HG03342 (cell line): ENCODE measurements around the gene KIAA0753.

Experiments used
- ATAC-seq: cut with Tn5 transposase; IDR thresholded peaks from one replicate; pipeline ENCODE4 v1.9.1; 2021; ENCODE audit warnings: mild to moderate bottlenecking, moderate library complexity; ENCODE audit not compliant: unreplicated experiment

Gene KIAA0753

DNA sequence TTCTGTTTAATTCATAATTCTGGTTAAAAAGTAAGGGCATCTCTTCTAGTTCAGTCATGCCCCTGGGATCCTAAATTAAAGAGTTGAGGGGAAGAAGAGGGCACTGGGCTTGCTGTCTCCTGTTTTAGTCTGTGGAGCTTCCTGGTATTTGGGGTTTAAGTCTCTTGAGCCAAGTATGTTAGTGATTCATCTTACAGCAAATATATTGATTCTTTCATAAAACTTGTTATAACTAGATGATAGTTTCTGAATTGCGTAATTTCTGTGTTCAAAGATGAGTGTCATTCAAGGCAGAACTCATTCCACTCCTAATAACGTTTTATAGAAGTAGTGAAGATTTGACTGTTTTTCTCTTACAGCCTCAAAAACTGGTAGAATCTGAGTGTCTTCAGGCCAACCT, 2.1 kb upstream of the KIAA0753 start:
- ATAC-seq: no peak

DNA sequence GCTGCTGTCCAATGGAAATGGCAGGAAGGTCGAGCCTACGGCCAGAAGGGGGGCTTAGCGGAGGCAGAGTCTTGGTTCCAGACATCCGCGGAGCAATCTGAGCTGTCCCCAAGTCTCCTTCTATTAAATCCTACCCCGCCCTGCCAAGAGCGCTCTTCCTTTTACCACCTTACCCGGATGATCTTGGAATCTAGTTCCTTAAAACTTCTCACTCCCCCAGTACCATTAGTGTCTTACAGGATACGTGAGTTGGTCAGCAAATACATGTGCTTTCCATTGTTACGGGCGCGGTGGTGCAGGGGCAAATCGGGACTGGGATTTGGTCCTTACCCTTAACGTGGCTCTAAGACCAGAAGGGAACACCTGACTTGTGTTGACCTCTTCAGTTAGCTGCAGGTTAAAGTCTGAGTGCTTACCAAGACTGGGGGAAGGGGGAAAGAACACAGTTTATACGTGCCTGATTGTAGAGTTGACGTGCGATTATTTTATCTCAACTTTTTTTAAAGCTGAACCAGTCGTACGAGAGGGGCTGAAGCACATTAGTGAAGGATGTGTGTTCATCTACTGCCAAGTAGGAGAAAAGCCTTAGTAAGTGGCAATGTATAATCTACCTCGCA, 844 bp upstream of the KIAA0753 start:
- ATAC-seq: peak; percentile 5

DNA sequence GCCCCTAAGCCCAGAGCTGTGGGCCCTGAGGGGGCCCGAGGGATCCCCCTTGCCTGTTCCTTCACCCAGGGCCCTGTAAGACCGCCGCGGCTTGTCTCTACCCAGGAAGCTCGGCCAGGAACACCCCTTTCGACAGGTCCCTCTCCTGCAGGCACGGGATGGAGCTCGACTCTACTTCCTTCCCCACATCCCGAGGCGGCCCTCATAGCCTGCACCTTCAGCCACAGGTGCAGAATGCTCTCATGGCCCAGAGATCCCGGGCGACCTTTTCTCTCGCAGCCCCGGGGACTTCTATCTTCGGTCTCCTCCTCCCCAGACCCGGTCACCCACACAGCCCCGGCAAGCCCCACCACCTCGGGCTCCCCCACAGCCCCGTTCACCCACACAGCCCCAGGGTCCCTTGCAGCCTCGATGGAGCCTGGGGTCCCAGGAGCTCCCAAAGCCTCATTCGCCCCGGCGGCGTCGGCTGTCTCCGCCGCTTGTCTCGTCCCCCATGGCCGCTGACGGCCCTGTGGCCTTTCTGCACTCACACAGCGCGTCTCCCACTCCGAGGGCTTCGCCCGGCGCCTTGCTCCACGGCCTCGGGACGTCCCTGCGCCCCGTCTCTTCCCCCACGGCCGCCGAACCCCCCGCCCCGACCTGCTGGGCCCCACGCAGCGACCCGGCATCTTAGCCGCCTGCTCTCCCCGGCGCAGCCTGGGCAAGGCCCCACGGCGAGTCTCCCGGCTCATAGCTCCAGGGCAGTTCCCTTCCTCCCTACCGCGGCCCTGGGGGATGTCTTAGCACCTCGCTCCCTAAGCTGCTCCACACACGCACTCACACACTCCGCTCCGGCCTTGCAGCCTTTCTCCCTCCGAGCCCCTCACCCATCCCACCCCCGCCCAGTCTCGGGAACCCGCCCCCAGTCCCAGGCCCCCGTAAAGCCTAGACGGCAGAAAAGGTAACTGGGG, 650 bp downstream of the KIAA0753 start:
- ATAC-seq: peak; percentile 14

DNA sequence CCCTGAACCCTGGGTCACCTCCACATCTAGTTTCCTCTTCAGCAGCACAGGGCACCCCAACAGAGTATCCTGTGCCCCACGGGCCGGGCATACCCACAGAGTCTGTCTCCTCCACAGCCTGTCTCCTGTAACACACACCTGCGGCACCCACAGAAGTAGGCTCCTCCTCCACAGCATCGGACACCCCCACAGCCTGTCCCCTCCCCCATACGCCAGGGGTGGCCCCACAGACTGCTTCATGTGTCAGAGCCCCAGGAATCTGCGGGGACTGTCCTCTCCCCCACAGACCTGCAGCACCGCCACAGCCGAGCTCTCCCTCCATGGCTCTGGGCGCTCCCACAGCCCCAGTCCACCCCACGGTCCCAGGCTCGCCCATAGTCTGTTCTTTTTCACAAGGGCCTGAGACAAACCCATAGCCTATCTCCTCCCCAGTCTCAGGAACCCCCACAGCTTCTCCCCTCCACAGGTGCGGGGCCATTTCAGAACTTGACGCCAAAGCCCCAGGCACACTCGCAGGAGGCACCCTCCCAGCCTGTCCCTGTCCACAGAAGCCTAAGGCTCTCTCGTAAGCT, 1.4 kb downstream of the KIAA0753 start:
- no peak for ATAC-seq

DNA sequence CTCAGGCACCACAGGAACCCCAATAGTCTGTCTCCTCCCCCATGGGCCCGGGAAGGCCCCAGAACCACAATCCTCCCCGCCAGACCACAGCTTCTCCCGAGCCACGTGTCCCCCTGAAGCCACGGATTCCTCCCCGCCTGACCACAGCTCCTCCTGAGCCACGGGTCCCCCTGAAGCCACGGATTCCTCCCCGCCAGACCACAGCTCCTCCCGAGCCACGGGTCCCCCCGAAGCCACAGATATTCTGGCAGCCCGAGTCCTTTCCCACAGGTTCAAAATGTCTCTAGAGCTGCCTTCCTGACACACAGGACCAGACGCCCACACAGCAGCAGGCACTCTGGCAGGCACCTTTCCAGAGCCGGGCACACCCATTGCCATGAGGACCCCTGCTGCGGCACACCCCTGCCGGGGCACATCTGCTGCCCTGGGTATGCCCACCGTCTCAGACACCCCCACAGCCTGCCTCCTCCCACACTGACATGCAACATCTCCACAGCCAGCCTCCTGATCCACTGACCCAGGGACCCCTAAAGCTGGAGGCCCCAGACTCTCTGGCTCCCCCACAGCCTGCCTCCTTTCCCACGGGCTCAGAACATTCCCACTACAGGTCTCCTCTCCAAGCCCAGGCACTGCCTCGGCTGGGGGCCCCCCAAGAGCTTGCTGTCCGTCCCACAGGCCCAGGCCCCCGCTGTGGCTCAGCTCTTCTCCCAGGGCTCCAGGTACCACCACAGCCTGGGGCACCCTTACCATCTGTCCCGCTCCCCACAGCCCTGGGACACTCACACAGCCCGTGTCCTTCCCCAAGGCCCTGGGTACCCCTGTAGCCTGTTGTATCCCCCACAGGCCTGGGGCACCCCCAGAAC, 2.2 kb downstream of the KIAA0753 start:
- ATAC-seq: no peak

DNA sequence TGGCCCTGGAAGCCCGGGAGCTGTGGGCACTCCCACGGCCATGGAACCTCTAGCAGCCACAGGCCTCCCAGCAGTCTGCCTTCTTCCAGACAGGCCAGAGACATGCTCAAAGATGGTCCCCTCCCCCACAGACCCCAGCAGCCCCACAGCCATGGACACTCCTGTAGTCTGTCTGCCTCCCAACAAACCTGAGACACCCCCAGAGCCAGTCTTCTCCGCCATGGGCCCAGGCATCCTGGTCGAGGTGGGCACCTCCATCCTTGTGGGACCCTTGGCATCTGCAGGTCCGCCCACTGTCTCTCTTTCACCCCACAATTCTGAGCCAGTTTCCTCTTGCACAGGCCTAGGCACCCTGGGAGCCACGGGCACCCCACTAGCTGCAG, 3.1 kb downstream of the KIAA0753 start:
- no peak for ATAC-seq

DNA sequence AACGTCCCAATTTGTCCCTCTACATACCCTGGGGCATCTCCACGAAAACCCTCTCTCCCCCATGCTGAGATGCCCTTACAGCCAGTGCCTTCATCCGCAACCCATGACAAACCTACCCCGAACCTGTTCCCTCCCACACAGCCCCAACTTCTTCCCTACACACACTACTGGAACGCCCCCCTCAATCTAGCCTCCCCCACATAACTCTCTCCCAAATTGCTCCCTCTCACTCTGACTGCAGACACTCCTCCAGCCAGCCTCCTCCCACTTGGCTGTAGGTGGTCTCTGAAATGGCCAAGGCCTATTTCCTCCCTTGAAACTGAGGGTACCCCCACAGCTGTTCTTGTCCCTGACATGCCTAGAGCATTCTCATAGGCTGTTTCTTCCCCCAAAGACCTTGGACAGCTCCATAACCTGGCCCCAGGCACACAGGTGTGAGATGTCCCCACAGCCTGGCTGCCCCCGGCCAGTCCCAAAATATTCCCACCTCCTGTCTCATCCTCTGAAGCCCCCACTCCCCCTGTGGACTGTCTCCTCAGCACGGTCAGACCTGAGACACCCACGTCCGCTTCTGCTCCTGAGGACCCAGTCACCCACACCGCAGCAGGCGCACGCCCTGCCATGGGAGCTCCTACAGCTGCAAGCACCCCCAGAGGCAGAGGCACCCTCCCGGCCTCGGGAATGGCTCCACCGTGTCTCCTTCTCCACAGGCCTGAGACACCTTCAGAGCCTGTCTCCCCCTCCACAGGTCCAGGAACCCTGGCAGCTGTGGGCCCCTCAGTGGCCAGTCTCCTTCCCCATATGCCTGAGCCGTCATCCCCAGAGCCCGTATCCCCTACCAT, 3.7 kb downstream of the KIAA0753 start:
- no peak for ATAC-seq

DNA sequence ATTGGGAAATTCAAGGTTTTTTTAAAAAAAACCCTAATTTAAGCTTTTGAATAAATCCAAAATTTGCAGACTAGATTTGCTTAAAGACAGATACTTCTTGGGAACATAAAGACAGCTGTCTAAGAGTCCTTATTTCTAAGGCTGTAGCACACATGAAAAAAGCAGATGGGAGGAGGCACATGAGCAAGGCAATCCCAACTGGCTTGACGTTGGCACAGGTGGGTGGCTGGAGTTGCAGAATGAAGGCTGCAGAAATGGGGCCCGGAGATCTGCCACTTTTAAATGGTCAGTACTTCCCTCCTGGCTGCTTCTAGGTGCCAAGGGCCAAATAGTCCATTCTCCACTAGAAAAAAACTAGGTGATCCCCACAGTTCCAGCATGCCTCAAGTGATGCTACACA, 4.4 kb downstream of the KIAA0753 start:
- no peak for ATAC-seq

DNA sequence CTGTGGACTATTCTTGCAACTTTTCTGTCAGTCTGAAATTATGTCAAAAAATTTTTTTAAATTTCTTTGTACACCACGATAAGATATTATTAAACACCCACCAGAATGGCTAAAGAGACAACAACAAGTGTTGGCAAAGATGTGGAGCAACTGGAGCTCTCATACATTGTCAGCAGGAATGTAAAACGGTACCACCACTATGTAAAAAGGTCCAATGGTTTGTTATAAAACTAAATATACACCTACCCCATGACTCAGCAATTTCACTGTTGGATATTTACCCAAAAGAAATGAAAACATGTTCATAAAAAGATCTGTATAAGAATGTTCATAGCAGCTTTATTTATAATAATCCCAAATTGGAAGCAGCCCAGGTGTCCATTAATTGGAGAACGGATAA, 7.2 kb downstream of the KIAA0753 start:
- no peak for ATAC-seq

DNA sequence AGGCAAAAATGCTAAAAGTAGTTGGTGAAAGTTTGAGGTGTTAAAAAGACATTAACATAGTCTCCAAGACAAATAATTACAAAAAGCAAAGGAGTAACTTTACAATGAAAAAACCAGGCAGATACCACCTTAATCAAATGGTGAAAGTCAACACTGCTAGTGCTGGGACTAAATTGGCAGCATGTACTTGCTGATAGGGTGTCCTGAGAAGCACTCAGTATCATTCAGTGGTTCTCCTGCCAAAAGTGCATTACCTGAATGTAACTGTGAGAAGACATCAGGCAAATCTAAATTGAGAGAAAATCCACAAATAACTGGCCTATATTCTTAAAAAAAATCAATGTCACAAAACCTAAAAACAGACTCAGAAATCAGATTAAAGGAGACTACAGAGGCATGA, 8.0 kb downstream of the KIAA0753 start:
- no peak for ATAC-seq

DNA sequence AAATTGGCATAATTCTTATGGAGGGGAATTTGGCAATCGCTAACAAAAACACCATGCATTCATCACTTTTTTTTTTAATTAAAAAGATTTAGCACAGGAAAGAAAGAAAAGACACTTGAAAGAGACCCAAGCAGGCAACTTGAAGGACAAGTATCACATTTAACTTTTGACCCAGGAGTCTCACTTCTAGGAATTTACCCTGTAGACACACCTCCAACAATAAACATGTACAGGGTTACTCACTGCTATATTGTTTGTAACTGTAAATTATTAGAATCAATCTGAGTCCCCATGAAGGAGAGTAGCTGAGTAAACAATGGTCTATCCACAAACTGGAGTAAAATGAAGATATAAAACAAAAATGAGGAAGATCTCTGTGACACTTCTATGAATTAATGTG, 10.1 kb downstream of the KIAA0753 start:
- ATAC-seq: no peak

DNA sequence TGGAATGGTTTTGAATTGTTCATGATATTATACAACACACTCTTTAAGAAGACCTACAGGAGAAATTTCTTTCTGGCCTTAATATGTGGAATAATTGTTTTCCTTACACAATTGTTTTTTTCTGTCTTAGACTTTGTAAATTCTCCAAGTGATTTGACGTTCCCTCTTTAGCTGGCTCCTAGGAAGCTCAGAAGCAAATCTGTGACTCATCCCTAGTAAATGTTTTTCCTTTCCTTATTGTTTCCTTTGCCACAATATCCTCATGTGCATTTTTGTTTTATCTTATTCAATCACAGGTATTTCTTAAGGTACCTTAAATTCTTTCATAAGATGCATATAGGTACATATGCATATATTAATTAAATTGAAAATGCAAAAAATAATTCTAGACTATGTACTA, 13.5 kb downstream of the KIAA0753 start:
- ATAC-seq: no peak

DNA sequence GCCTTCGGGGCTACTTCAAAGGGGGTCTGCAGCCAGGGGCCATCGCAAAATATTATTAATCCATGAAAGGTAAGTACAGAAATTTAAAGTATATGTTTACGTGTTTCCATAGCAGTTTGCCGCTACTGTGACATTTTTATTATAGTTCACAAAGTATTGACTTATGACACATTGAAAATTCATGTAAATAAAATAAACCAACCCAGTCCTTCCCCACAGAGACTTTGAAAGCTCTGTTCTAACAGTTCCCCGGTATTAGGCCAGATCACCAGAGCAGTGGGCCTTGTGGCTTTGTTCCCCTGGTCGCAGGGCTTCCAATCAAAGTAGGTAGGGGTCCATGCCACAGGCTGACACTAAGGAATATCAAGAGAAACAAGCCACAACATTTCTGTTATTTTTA, 13.9 kb downstream of the KIAA0753 start:
- no peak for ATAC-seq

DNA sequence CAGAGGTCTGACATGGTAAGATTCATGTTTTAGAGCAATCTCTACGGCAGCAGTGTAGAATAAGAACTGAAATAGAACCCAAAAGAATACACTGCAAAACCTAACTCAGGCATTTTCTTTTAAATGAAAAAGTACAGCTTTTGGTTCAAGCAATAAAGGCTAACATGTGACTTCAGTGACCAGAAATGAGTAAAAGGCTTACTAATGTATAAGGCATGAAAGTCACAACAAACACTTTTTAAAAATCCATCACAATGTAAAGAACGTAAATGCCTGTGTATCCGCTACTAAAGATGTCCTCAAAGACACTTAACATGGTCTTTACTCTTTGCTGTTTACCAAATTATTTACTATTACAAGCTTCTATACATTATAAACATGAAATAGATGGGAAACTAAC, 16.6 kb downstream of the KIAA0753 start:
- ATAC-seq: no peak

DNA sequence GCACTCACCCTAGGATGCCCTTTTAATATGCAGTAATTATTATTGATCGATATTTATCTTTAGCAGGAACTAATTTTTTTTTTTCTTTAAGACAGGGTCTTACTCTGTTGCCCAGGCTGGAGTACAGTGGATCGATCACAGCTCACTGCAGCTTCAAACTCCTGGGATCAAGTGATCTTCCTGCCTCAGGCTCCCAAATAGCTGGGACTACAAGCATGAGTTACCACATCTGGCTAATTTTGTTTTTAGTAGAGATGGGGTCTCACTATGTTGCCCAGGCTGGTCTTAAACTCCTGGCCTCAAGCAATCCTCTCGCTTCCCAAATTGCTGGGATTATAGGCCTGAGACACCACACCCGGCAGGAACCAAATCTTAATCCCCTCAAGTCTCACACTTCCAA, 29.3 kb downstream of the KIAA0753 start:
- ATAC-seq: no peak

DNA sequence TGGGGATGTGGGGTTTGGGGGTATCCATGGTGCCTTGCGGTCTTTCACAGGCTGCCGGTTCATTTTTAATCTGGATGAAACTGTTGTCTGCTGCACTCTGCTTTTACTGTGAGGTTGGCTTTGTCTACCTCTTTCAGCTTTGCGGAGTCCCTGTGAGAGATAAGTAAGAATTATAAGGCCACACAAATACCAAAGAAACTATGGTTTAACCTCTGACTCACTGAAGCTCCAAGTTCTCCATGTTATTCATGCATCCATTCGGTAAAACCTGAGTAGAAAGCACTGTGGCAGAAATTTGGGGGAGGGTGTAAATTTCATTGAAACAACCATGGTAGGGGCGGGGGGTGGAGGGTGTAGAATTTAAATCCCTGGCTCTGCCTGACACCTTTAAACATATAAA, 30.5 kb downstream of the KIAA0753 start:
- ATAC-seq: no peak

DNA sequence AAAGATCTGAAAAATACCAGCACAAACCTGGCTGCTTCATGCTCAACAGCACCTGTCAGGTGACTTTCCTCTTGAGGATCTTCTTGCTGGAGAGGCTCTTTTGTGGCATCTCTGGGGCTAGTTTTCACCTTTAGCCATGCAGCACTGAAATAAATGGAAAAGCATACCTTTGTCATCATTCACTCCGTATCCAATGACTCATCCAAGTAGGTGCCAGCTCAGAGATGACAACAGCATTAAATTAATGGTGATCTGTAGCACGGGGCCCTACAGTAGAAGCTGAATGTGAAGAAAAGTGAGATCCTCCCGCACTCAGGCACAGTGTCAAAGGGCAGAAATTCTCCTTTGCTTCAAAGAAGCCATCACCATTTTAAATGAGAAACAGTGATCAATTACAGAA, 32.2 kb downstream of the KIAA0753 start:
- ATAC-seq: no peak

DNA sequence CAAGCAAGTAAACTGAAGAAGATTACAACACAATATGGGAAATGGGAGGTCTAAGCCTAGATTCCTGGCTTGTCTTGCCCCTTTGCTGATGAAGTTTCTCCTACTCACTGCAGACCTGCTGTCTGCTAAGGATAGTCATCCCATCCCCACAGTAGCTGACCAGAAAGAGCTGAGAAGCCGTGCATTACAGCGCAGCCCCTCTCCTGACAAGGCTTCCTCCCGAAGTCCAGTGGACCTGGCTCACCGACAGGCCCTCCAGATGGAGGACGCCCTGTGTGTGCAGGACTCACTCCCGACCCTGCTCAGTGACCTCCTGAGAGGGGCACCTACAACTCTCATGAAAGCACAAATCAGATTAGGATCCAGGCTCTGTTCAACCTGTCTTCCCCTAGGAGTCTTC, 35.4 kb downstream of the KIAA0753 start:
- no peak for ATAC-seq

DNA sequence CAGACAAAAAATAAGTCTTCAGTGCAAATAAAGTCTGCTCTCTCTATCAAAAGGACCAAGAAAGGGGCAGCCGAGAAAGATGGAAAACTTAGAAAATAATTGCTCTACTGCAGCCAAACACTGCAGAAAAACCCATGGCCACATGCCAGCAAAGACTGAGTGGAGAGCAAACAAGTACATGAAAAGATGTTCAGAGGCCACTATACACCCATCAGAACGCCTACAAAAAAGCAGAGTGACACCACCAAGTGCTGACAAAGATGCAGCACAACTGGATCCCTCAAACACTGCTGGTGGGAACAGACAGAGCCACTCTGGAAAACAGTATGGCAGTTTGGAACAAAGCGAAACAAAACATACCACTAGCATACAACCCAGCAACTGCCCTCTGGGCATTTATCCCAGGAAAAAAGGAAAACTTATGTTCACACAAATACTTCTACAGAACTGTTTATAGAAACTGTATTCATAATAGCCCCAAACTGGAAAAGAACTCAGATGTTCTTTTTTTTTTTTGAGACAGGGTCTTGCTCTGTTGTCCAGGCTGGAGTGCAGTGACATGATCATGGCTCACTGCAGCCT, 36.7 kb downstream of the KIAA0753 start:
- no peak for ATAC-seq

DNA sequence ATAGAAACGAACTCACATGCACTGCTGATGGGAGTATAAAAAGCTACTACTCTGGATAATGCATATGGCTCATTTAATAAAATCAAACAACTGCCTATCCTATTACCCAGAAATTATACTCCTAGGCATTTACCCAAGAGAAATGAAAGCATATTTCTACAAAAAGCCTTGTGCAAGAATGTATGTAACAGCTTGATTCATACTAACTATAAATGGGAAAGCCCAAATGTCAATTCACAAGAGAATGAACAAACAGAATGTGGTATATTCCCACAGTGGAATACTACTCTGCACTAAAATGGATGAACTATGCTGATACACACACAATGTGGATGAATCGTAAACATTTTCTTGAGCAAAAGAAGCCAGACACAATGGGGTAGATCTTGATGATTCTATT, 38.4 kb downstream of the KIAA0753 start:
- no peak for ATAC-seq
